Natural killer cell (primary cell): Measurements from ENCODE around the gene CDH11. TPM values are rescaled to one million over a fixed set of nuclear protein-coding genes. Genes with fewer than 3 reads are reported as not detected.

Source experiments
- ATAC-seq, 3 donors: fragments of 150-1000 bp in 2 of 3; fragments of 200-7000 bp in 1 of 3; cut with Tn5 transposase; 1 replicate in 1 of 3; 2 replicates in 2 of 3; pipeline ENCODE4 v1.10.0; 2021; ENCODE audit warnings: mild to moderate bottlenecking in 2 of 3, moderate library complexity in 2 of 3
- DNase-seq, 2 donors: peaks; one replicate each; pipeline versions ENCODE4 v3.0.0 to v3.0.0-alpha.2; 2013 to 2021; ENCODE audit warnings: mixed read lengths in 1 of 2
- H3K27ac ChIP-seq: one replicate; pipeline ENCODE4 v1.5.1; 2013; ENCODE audit warnings: mild to moderate bottlenecking, low read length
- H3K27me3 ChIP-seq: one replicate; pipeline ENCODE4 v1.6.1; 2013; ENCODE audit warnings: low read length; ENCODE audit not compliant: control insufficient read depth, insufficient read depth
- H3K36me3 ChIP-seq: one replicate; pipeline ENCODE4 v1.6.1; 2013; ENCODE audit warnings: low read length; ENCODE audit not compliant: control insufficient read depth, insufficient read depth
- H3K4me1 ChIP-seq: one replicate; pipeline ENCODE4 v1.6.1; 2013; ENCODE audit warnings: low read length; ENCODE audit not compliant: control insufficient read depth, insufficient read depth
- H3K4me3 ChIP-seq: one replicate; pipeline ENCODE4 v1.5.1; 2013; ENCODE audit warnings: low read length
- H3K9me3 ChIP-seq: one replicate; pipeline ENCODE4 v1.6.1; 2013; ENCODE audit warnings: low read length; ENCODE audit not compliant: control insufficient read depth, insufficient read depth
- H3K27ac Mint-ChIP-seq, 2 donors: one replicate each; pipeline ENCODE4 v1.8.0; 2022; ENCODE audit warnings: mild to moderate bottlenecking in 2 of 2, mixed read lengths in 2 of 2, moderate library complexity in 1 of 2
- H3K27me3 Mint-ChIP-seq, 2 donors: one replicate each; pipeline ENCODE4 v1.8.0; 2022; ENCODE audit warnings: low read depth in 2 of 2, mixed read lengths in 2 of 2
- H3K36me3 Mint-ChIP-seq: one replicate; pipeline ENCODE4 v1.8.0; 2022; ENCODE audit warnings: mixed read lengths
- H3K4me1 Mint-ChIP-seq, 2 donors: one replicate each; pipeline ENCODE4 v1.8.0; 2022; ENCODE audit warnings: mixed read lengths in 2 of 2
- H3K4me3 Mint-ChIP-seq: one replicate; pipeline ENCODE4 v1.8.0; 2022; ENCODE audit warnings: mild to moderate bottlenecking, moderate library complexity, mixed read lengths
- H3K9me3 Mint-ChIP-seq, 2 donors: one replicate each; pipeline ENCODE4 v1.8.0; 2022; ENCODE audit warnings: mixed read lengths in 2 of 2
- CTCF ChIP-seq: fragments of 200-600 bp; IDR thresholded peaks from one replicate; pipeline ENCODE4 v1.8.0; 2022; ENCODE audit warnings: antibody characterized with exemption
- WGBS: methylation state at CpG from one replicate; pipeline ENCODE4 v1.1.7; 2013; ENCODE audit warnings: missing lambda C conversion rate; ENCODE audit not compliant: insufficient coverage; 5-methylcytosine and 5-hydroxymethylcytosine counted together
- intact Hi-C: fragments of 100-400 bp; cut with micrococcal nuclease; formaldehyde crosslinking; loops from one replicate; pipeline ENCODE4 v1.14.2; 2022
- total RNA-seq, 4 donors: library from RNA; stranded (reverse); fragments of 120-200 nt in 1 of 4; gene quantifications; one replicate each; pipeline versions ENCODE4 v1.2.3 to v1.2.4, GENCODE V29; 2013 to 2022

Gene CDH11
- total RNA-seq, 3 donors from 2014 or later (not counting 1 experiment from before 2014, with no cell fraction given) = not detected

- Histone ChIP-seq H3K27me3 (no peaks in the 10 kb centered on the region), H3K27ac (no peak overlapping the region), H3K4me3 (no peak overlapping the region), H3K4me1 (no peaks in the 10 kb centered on the region), H3K9me3 (peaks cover 4% of the 10 kb centered on the region), H3K36me3 (no peaks in the 10 kb centered on the region)
- Mint-ChIP-seq H3K27ac (no peak overlapping the region), H3K27me3 (no peaks in the 10 kb centered on the region), H3K4me3 (no peak overlapping the region), H3K36me3 (no peaks in the 10 kb centered on the region), H3K9me3 (peaks cover 9 to 10% of the 10 kb centered on the region in 2 donors), H3K4me1 (no peaks in the 10 kb centered on the region)
- WGBS = 41% methylated on average over 5 of the region's 5 CpGs
- no peak for TF ChIP-seq CTCF
- intact Hi-C loops = no loop called here
- ATAC-seq (no peak), DNase-seq (no peak)
Measured at GRCh38 chr16:64907844-64908243, 214.0 kb downstream of the CDH11 start.

- H3K27me3 ChIP-seq = no peaks in the 10 kb centered on the region
- Mint-ChIP-seq H3K4me3 (no peak overlapping the region), H3K4me1 (no peaks in the 10 kb centered on the region), H3K27me3 (no peaks in the 10 kb centered on the region), H3K27ac (no peak overlapping the region), H3K36me3 (no peaks in the 10 kb centered on the region), H3K9me3 (peaks cover 10% of the 10 kb centered on the region in 2 donors)
- ATAC-seq (no peak), DNase-seq (no peak)
- peaks cover 4% of the 10 kb centered on the region for H3K9me3 ChIP-seq
- WGBS = 90% methylated on average over 1 of the region's 3 CpGs
- no peak for TF ChIP-seq CTCF
- H3K4me1 ChIP-seq = no peaks in the 10 kb centered on the region
- H3K27ac ChIP-seq = no peak overlapping the region
- no peak overlapping the region for H3K4me3 ChIP-seq
- intact Hi-C loops = no loop called here
- H3K36me3 ChIP-seq = no peaks in the 10 kb centered on the region
Measured at GRCh38 chr16:64903770-64904169, 218.1 kb downstream of the CDH11 start.

GRCh38 chr16:64900517-64900916 is 221.3 kb downstream of the CDH11 start:
- Histone ChIP-seq H3K27me3 (no peaks in the 10 kb centered on the region), H3K27ac (no peak overlapping the region), H3K9me3 (peaks cover 4% of the 10 kb centered on the region), H3K4me1 (no peaks in the 10 kb centered on the region), H3K4me3 (no peak overlapping the region), H3K36me3 (no peaks in the 10 kb centered on the region)
- no peak for TF ChIP-seq CTCF
- ATAC-seq (no peak), DNase-seq (no peak)
- Mint-ChIP-seq H3K36me3 (no peaks in the 10 kb centered on the region), H3K27me3 (no peaks in the 10 kb centered on the region), H3K4me3 (no peak overlapping the region), H3K27ac (no peak overlapping the region), H3K9me3 (peaks cover 8 to 11% of the 10 kb centered on the region in 2 donors), H3K4me1 (no peaks in the 10 kb centered on the region)
- intact Hi-C loops = no loop called here
- 100% methylated on average over 1 of the region's 2 CpGs for WGBS

GRCh38 chr16:64900019-64900418 is 221.8 kb downstream of the CDH11 start:
- H3K27ac Mint-ChIP-seq = no peak overlapping the region
- H3K4me1 Mint-ChIP-seq = no peaks in the 10 kb centered on the region
- H3K4me3 ChIP-seq = no peak overlapping the region
- no peaks in the 10 kb centered on the region for H3K36me3 ChIP-seq
- peaks cover 1% of the 10 kb centered on the region for H3K9me3 ChIP-seq
- H3K27me3 Mint-ChIP-seq = no peaks in the 10 kb centered on the region
- intact Hi-C loops = no loop called here
- no peaks in the 10 kb centered on the region for H3K36me3 Mint-ChIP-seq
- no peak overlapping the region for H3K4me3 Mint-ChIP-seq
- no peak overlapping the region for H3K27ac ChIP-seq
- ATAC-seq (no peak), DNase-seq (no peak)
- peaks cover 8 to 11% of the 10 kb centered on the region in 2 donors for H3K9me3 Mint-ChIP-seq
- 0% methylated on average over 1 of the region's 2 CpGs for WGBS
- TF ChIP-seq CTCF = no peak
- H3K4me1 ChIP-seq = no peaks in the 10 kb centered on the region
- H3K27me3 ChIP-seq = no peaks in the 10 kb centered on the region
